Liver (tissue), 9 donors: Measurements from ENCODE around the gene TMEM129. TPM values are rescaled to one million over a fixed set of nuclear protein-coding genes. Genes with fewer than 3 reads are reported as not detected.
A peak's percentile ranks its signal among the peaks of the same experiment; 100 is the strongest.

Experiments used
- DNase-seq: peaks from one replicate; pipeline ENCODE4 v3.0.0-alpha.2; 2017; ENCODE audit warnings: low spot score
- H3K27ac ChIP-seq, 2 donors: one replicate each; pipeline ENCODE4 v1.7.0; 2013; ENCODE audit warnings: inconsistent platforms in 2 of 2, low read length in 2 of 2, control low read depth in 1 of 2, low read depth in 1 of 2, mild to moderate bottlenecking in 1 of 2
- H3K27me3 ChIP-seq, 4 donors: one replicate each; pipeline versions ENCODE4 v1.6.1 to v1.7.0; 2013; ENCODE audit warnings: low read length in 3 of 4, inconsistent platforms in 1 of 4, mild to moderate bottlenecking in 1 of 4, moderate library complexity in 1 of 4; ENCODE audit not compliant: control insufficient read depth in 4 of 4, insufficient read depth in 4 of 4
- H3K36me3 ChIP-seq, 4 donors: one replicate each; pipeline versions ENCODE4 v1.6.1 to v1.7.0; 2013; ENCODE audit warnings: low read length in 3 of 4, mild to moderate bottlenecking in 3 of 4, low read depth in 1 of 4, moderate library complexity in 1 of 4; ENCODE audit not compliant: control insufficient read depth in 4 of 4, insufficient read depth in 3 of 4
- H3K4me1 ChIP-seq, 4 donors: one replicate each; pipeline versions ENCODE4 v1.6.1 to v1.7.0; 2013; ENCODE audit warnings: low read length in 3 of 4, mild to moderate bottlenecking in 3 of 4, moderate library complexity in 1 of 4; ENCODE audit not compliant: control insufficient read depth in 4 of 4, insufficient read depth in 4 of 4
- H3K4me3 ChIP-seq, 3 donors: one replicate each; pipeline versions ENCODE4 v1.6.1 to v1.7.0; 2013; ENCODE audit warnings: low read length in 3 of 3, control low read depth in 1 of 3, low read depth in 1 of 3, mild to moderate bottlenecking in 1 of 3
- H3K9ac ChIP-seq, 2 donors: one replicate each; pipeline ENCODE4 v1.7.0; 2013; ENCODE audit warnings: low read length in 2 of 2, mild to moderate bottlenecking in 2 of 2, moderate library complexity in 2 of 2, control low read depth in 1 of 2, low read depth in 1 of 2
- H3K9me3 ChIP-seq, 4 donors: one replicate each; pipeline versions ENCODE4 v1.6.1 to v1.7.0; 2013; ENCODE audit warnings: low read length in 3 of 4; ENCODE audit not compliant: control insufficient read depth in 4 of 4
- ATF3 ChIP-seq: IDR thresholded peaks from 2 replicates; pipeline ENCODE4 v1.6.1; 2016; ENCODE audit warnings: antibody characterized with exemption
- CTCF ChIP-seq: fragments of 150-350 bp; IDR thresholded peaks from 2 replicates; pipeline ENCODE4 v1.5.1; 2017; ENCODE audit warnings: improper control_type of control experiment, low read depth, low read length; ENCODE audit not compliant: missing input control
- MAX ChIP-seq: IDR thresholded peaks from 2 replicates; pipeline ENCODE4 v1.6.1; 2016; ENCODE audit warnings: antibody characterized with exemption
- RAD21 ChIP-seq, 2 donors: IDR thresholded peaks; 2 replicates each; pipeline ENCODE4 v1.6.1; 2016; ENCODE audit warnings: antibody characterized with exemption in 2 of 2, mild to moderate bottlenecking in 2 of 2
- REST ChIP-seq: IDR thresholded peaks from 2 replicates; pipeline ENCODE4 v1.6.1; 2016; ENCODE audit warnings: antibody characterized with exemption, mild to moderate bottlenecking
- SP1 ChIP-seq: IDR thresholded peaks from 2 replicates; pipeline ENCODE4 v1.6.1; 2018; ENCODE audit warnings: antibody characterized with exemption, mild to moderate bottlenecking
- WGBS: extraction: QIAGEN DNeasy Blood & Tissue Kit; methylation state at CpG from one replicate; pipeline ENCODE4 v1.1.7; 2013; 5-methylcytosine and 5-hydroxymethylcytosine counted together
- polyA plus RNA-seq, 2 donors: library from polyadenylated mRNA; stranded (reverse) in 1 of 2; unstranded in 1 of 2; fragments of 200-250 nt in 1 of 2; fragments of >200 nt in 1 of 2; fragmentation: Nextera tagmentation in 1 of 2; extraction: Ambion mirVana in 1 of 2; gene quantifications; one replicate each; pipeline versions ENCODE4 v1.2.1 to v1.2.3, GENCODE V29; 2013 to 2015
- total RNA-seq, 2 donors: library from RNA; depleted of rRNA; stranded (reverse); fragments of >200 nt; gene quantifications; one replicate each; pipeline ENCODE4 v1.2.3, GENCODE V29; 2014
- donor health status: healthy.
- donor health status: healthy.
- donor health status: healthy.
- donor health status: healthy.
- donor health status: healthy.

TMEM129 gene
- total and polyA plus RNA-seq, 4 donors: 12.2 to 37.0 (median 21.8) TPM

GRCh38 chr4:1769692-1770091 is 48.6 kb upstream of the TMEM129 start (continued):
- no peak for TF ChIP-seq REST
- TF ChIP-seq ATF3: no peak

- Histone ChIP-seq H3K9me3 (no peaks in the 10 kb centered on the region), H3K4me1 (peaks cover 0 to 12% (median 5%) of the 10 kb centered on the region in 4 donors), H3K36me3 (no peaks in the 10 kb centered on the region), H3K9ac (no peak overlapping the region), H3K27ac (no peak overlapping the region), H3K27me3 (no peaks in the 10 kb centered on the region), H3K4me3 (no peak overlapping the region)
- 85% methylated on average over 23 of the region's 23 CpGs for WGBS
- no peak for TF ChIP-seq RAD21 (IDR thresholded peaks at IDR 0.05)
- peak; percentile 40 for TF ChIP-seq SP1
- no peak for DNase-seq
These were observed 47.4 kb upstream of the TMEM129 start for GRCh38 chr4:1768367-1769034.

- peak; percentile 58 for DNase-seq
- no peak overlapping the region for H3K9ac ChIP-seq
- 23% methylated on average over 32 of the region's 32 CpGs for WGBS
- H3K9me3 ChIP-seq: no peaks in the 10 kb centered on the region
- no peaks in the 10 kb centered on the region for H3K36me3 ChIP-seq
- peak overlapping the region in 1 of 3 donors; percentile 65 for H3K4me3 ChIP-seq
- H3K27ac ChIP-seq: no peak overlapping the region
- H3K4me1 ChIP-seq: peaks cover 0 to 12% (median 5%) of the 10 kb centered on the region in 4 donors
- H3K27me3 ChIP-seq: no peaks in the 10 kb centered on the region
- peak; percentile 18 for TF ChIP-seq CTCF
- TF ChIP-seq MAX: no peak
- peak in 1 of 2 donors; percentile 26 for TF ChIP-seq RAD21 (IDR thresholded peaks at IDR 0.05)
These were observed 46.7 kb upstream of the TMEM129 start for GRCh38 chr4:1767770-1768366.
